HCT116 (cell line): ENCODE data around the gene ATP6V1G2. TPM values are rescaled to one million over a fixed set of nuclear protein-coding genes. Genes with fewer than 3 reads are reported as not detected.

Experiments
- ATAC-seq: fragments of 200-7000 bp; cut with Tn5 transposase; 2 replicates; pipeline ENCODE4 v1.9.1; 2020; ENCODE audit warnings: mild to moderate bottlenecking, moderate library complexity
- BruUV-seq: library from RNA; stranded (reverse); fragments of 400-500 nt; replicated peaks from 2 replicates; lab custom pipeline; 2021; lab: Mats Ljungman, UMichigan
- CTCF ChIA-PET: fragments of 300-600 bp; sonication (Branson Sonifier 250); formaldehyde crosslinking; loops from one replicate; lab custom pipeline; 2021; ENCODE audit warnings: antibody characterized with exemption; lab: Charles Lee
- POLR2A ChIA-PET: fragments of 300-600, 350-600 bp; sonication (Branson Sonifier 250); formaldehyde crosslinking; loops from one replicate; lab custom pipeline; 2021; ENCODE audit warnings: antibody characterized with exemption; lab: Charles Lee
- RAD21 ChIA-PET, 2 experiments: fragments of 300-600 bp; sonication (Branson Sonifier 250); formaldehyde crosslinking; loops; one replicate each; lab custom pipeline; 2023; ENCODE audit warnings: low total read pairs in 2 of 2; ENCODE audit not compliant: uncharacterized antibody in 2 of 2, unreplicated experiment in 2 of 2, low non-redundant PET in 1 of 2; lab: Charles Lee
- DNase-seq: peaks from one replicate; pipeline ENCODE4 v3.0.0-alpha.2; 2010; ENCODE audit warnings: low read depth, low spot score
- H2AFZ ChIP-seq: fragments of 200-600 bp; shearing (Covaris generic), sonication (generic); 2 replicates; pipeline ENCODE4 v1.6.1; 2017; ENCODE audit warnings: low read depth, mixed run types, mixed read lengths, antibody characterized with exemption, low read length; ENCODE audit not compliant: poor library complexity, severe bottlenecking
- H3K27ac ChIP-seq: 2 replicates; pipeline ENCODE4 v1.5.1; 2012; ENCODE audit warnings: low read depth, low read length
- H3K27me3 ChIP-seq: fragments of 200-600 bp; sonication (generic); 2 replicates; pipeline ENCODE4 v1.6.1; 2016; ENCODE audit warnings: mixed run types, low read length, mixed read lengths; ENCODE audit not compliant: insufficient read depth
- H3K36me3 ChIP-seq, 2 experiments: fragments of 200-500 bp in 1 of 2; fragments of 200-600 bp in 1 of 2; sonication (Bioruptor generic) in 1 of 2; sonication (generic) in 1 of 2; 2 replicates each; pipeline versions ENCODE4 v1.5.1 to v1.6.1; 2014 to 2016; ENCODE audit warnings: low read length in 2 of 2, inconsistent platforms in 1 of 2, mixed read lengths in 1 of 2, mixed run types in 1 of 2; ENCODE audit not compliant: insufficient read depth in 2 of 2, control insufficient read depth in 1 of 2
- H3K4me1 ChIP-seq, 2 experiments: fragments of 200-600 bp in 1 of 2; sonication (generic) in 1 of 2; 2 replicates each; pipeline versions ENCODE4 v1.5.1 to v1.6.1; 2012 to 2017; ENCODE audit warnings: low read length in 2 of 2, inconsistent platforms in 1 of 2, mild to moderate bottlenecking in 1 of 2, mixed read lengths in 1 of 2, mixed run types in 1 of 2, moderate library complexity in 1 of 2; ENCODE audit not compliant: insufficient read depth in 2 of 2, control insufficient read depth in 1 of 2
- H3K4me2 ChIP-seq: fragments of 200-600 bp; sonication (generic); 2 replicates; pipeline ENCODE4 v1.6.1; 2017; ENCODE audit warnings: mixed run types, low read length, mixed read lengths
- H3K4me3 ChIP-seq, 2 experiments: fragments of 200-600 bp in 1 of 2; sonication (generic) in 1 of 2; replicated peaks in 1 of 2; 2 replicates each; pipeline ENCODE4 v1.5.1; 2011 to 2016; ENCODE audit warnings: low read length in 2 of 2, control low read depth in 1 of 2, low read depth in 1 of 2, mild to moderate bottlenecking in 1 of 2, mixed read lengths in 1 of 2, mixed run types in 1 of 2
- H3K79me2 ChIP-seq: fragments of 200-600 bp; sonication (generic); 2 replicates; pipeline ENCODE4 v1.6.1; 2017; ENCODE audit warnings: mild to moderate bottlenecking, mixed run types, low read length, moderate library complexity, mixed read lengths; ENCODE audit not compliant: insufficient read depth
- H3K9ac ChIP-seq: fragments of 200-600 bp; sonication (generic); 2 replicates; pipeline ENCODE4 v1.6.1; 2016; ENCODE audit warnings: low read length, mixed read lengths
- H3K9me2 ChIP-seq: fragments of 200-600 bp; sonication (generic), shearing (Covaris generic); 2 replicates; pipeline ENCODE4 v1.6.1; 2017; ENCODE audit warnings: mixed run types, mild to moderate bottlenecking, moderate library complexity; ENCODE audit not compliant: insufficient read depth
- H3K9me3 ChIP-seq, 2 experiments: fragments of 200-500 bp in 1 of 2; fragments of 200-600 bp in 1 of 2; sonication (Bioruptor generic) in 1 of 2; sonication (generic) in 1 of 2; 2 replicates each; pipeline ENCODE4 v1.6.1; 2014 to 2017; ENCODE audit warnings: low read length in 2 of 2, mixed read lengths in 2 of 2, inconsistent platforms in 1 of 2, low read depth in 1 of 2, mild to moderate bottlenecking in 1 of 2, mixed run types in 1 of 2, moderate library complexity in 1 of 2; ENCODE audit not compliant: control insufficient read depth in 1 of 2, insufficient read depth in 1 of 2
- H4K20me1 ChIP-seq: fragments of 200-600 bp; sonication (generic), shearing (Covaris generic); 2 replicates; pipeline ENCODE4 v1.6.1; 2017; ENCODE audit warnings: mixed run types, mild to moderate bottlenecking, moderate library complexity; ENCODE audit not compliant: insufficient read depth
- CBX3 ChIP-seq: IDR thresholded peaks from 2 replicates; pipeline ENCODE4 v1.6.1; 2012; ENCODE audit warnings: low read depth
- CEBPB ChIP-seq: IDR thresholded peaks from 2 replicates; pipeline ENCODE4 v1.6.1; 2012; ENCODE audit warnings: low read depth
- EZH2phosphoT487 ChIP-seq: fragments of 200-600 bp; IDR thresholded peaks from 2 replicates; pipeline ENCODE4 v1.6.1; 2018; ENCODE audit warnings: antibody characterized with exemption, borderline replicate concordance
- POLR2AphosphoS5 ChIP-seq: IDR thresholded peaks from 2 replicates; pipeline ENCODE4 v1.6.1; 2011; ENCODE audit warnings: mild to moderate bottlenecking, low read depth, low read length, moderate library complexity
- intact Hi-C: fragments of 100-400 bp; cut with micrococcal nuclease; formaldehyde crosslinking; loops from 2 replicates; pipeline ENCODE4 v1.10.0; 2022
- total RNA-seq: library from RNA; stranded (reverse); gene quantifications from one replicate; pipeline ENCODE4 v1.2.1, GENCODE V29; 2021; ENCODE audit not compliant: unreplicated experiment
- TF ChIP-seq, protein P1 (sequence below): IDR thresholded peaks from 2 replicates; pipeline ENCODE4 v1.6.1; 2012; ENCODE audit warnings: low read depth
- TF ChIP-seq, protein P2 (sequence below): IDR thresholded peaks from 2 replicates; pipeline ENCODE4 v1.6.1; 2012

Gene ATP6V1G2
- total RNA-seq, 1 experiment from 2014 or later = 1.8 TPM

DNA sequence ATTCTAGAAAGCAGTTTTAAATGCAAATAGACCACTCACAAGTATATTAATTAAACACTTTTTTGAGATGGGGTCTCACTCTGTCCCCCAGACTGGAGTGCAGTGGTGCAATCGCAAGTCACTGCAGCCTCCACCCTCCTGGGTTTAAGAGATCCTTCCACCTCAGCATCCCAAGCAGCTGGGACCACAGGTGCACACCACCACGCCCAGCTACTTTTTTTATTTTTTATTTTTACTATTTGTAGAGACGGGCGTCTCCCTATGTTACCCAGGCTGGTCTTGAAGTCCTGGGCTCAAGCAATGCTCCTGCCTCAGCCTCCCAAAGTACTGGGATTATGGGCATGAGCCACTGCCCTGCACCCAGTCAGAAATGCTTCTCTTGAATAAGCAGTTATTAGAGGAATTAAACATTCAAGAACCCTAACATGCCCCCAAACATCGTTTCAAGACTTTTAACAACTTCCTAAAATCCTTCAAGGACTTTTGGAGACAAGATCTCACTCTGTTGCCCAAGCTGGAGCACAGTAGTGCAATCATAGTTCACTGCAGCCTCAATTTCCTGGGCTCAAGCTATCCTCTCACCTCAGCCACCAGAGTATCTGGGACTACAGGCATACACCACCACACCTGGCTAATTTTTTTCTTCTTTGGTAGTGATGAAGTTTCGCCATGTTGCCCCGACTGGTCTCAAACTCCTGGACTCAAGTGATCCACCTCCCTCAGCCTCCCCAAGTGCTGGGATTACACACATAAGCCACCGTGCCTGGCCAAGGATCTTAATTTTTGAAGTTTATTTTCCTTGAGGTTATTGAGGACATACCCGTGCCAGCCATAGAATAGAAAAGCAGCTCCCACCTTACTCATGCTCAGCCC lies 14.4 kb downstream of the ATP6V1G2 start:
- no peaks in the 10 kb centered on the region for H3K27me3 ChIP-seq
- no peak overlapping the region for H2AFZ ChIP-seq
- RAD21 ChIA-PET = no interaction called here
- BruUV-seq = no TSS peak
- peaks cover 25% of the 10 kb centered on the region; the same call in 1 of the 2 replicates for H4K20me1 ChIP-seq
- H3K36me3 ChIP-seq = peaks cover 56 to 64% of the 10 kb centered on the region in 2 experiments
- CTCF ChIA-PET = no interaction called here
- no peaks in the 10 kb centered on the region for H3K4me1 ChIP-seq
- DNase-seq = no peak
- TF ChIP-seq CBX3 (no peak), POLR2AphosphoS5 (peak; percentile 26; the same call in 1 of the 2 replicates)
- TF ChIP-seq, all 23 proteins: peak for 1
- H3K27ac ChIP-seq = no peak overlapping the region
- no peak for ATAC-seq
- no peak overlapping the region for H3K4me2 ChIP-seq
- H3K9me3 ChIP-seq = no peaks in the 10 kb centered on the region
- POLR2A ChIA-PET = interaction anchor here (0.7 to 1.3 kb wide), 4 partner anchors 9 to 129 kb away, joined by 3 to 8 read pairs (median 4); partner anchors contain the start of genes C6orf47, DDX39B and MICB
- intact Hi-C loops = no loop called here
- H3K9ac ChIP-seq = no peak overlapping the region
- no peaks in the 10 kb centered on the region for H3K9me2 ChIP-seq
- H3K79me2 ChIP-seq = peaks cover 46% of the 10 kb centered on the region
- H3K4me3 ChIP-seq = no peak overlapping the region

DNA sequence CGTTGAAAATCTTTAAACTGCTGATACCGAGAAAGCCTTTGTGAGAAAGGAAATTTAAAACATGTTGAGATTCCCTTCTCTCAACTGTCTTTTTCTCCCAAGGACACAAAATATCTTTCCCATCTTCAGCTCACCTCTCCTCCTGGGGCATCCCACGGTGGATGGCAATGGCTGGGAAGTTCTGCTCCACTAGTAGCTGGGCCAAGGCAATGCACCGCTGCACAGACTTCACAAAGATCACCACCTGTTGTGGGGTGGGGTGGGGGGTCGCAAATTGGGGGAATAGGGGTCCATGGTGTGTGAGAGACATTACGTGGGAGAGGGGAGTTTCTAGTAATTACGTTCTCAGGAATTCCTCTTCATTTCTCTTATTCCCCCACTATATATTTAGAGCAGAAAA lies 15.2 kb downstream of the ATP6V1G2 start:
- no TSS peak for BruUV-seq
- Histone ChIP-seq H3K79me2 (peaks cover 37% of the 10 kb centered on the region), H3K27ac (no peak overlapping the region), H3K27me3 (no peaks in the 10 kb centered on the region), H2AFZ (no peak overlapping the region), H3K9me3 (no peaks in the 10 kb centered on the region), H3K4me1 (no peaks in the 10 kb centered on the region), H3K4me2 (no peak overlapping the region), H3K4me3 (no peak overlapping the region), H3K36me3 (peaks cover 48 to 57% of the 10 kb centered on the region in 2 experiments), H3K9ac (no peak overlapping the region), H3K9me2 (no peaks in the 10 kb centered on the region), H4K20me1 (peaks cover 22% of the 10 kb centered on the region; the same call in 1 of the 2 replicates)
- ATAC-seq = no peak
- ChIA-PET CTCF (no interaction called here), POLR2A (interaction anchor here (1.3 kb wide), 2 partner anchors 10 to 36 kb away, joined by 3 to 6 read pairs; partner anchors contain the start of gene DDX39B), RAD21 (no interaction called here)
- TF ChIP-seq POLR2AphosphoS5 (peak; percentile 19; the same call in 1 of the 2 replicates), EZH2phosphoT487 (no peak), CEBPB (no peak)
- TF ChIP-seq, protein P1, sequence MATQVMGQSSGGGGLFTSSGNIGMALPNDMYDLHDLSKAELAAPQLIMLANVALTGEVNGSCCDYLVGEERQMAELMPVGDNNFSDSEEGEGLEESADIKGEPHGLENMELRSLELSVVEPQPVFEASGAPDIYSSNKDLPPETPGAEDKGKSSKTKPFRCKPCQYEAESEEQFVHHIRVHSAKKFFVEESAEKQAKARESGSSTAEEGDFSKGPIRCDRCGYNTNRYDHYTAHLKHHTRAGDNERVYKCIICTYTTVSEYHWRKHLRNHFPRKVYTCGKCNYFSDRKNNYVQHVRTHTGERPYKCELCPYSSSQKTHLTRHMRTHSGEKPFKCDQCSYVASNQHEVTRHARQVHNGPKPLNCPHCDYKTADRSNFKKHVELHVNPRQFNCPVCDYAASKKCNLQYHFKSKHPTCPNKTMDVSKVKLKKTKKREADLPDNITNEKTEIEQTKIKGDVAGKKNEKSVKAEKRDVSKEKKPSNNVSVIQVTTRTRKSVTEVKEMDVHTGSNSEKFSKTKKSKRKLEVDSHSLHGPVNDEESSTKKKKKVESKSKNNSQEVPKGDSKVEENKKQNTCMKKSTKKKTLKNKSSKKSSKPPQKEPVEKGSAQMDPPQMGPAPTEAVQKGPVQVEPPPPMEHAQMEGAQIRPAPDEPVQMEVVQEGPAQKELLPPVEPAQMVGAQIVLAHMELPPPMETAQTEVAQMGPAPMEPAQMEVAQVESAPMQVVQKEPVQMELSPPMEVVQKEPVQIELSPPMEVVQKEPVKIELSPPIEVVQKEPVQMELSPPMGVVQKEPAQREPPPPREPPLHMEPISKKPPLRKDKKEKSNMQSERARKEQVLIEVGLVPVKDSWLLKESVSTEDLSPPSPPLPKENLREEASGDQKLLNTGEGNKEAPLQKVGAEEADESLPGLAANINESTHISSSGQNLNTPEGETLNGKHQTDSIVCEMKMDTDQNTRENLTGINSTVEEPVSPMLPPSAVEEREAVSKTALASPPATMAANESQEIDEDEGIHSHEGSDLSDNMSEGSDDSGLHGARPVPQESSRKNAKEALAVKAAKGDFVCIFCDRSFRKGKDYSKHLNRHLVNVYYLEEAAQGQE = no peak
- TF ChIP-seq, protein P2, sequence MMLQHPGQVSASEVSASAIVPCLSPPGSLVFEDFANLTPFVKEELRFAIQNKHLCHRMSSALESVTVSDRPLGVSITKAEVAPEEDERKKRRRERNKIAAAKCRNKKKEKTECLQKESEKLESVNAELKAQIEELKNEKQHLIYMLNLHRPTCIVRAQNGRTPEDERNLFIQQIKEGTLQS = no peak
- intact Hi-C loops = no loop called here
- DNase-seq = no peak
